SU-DHL-6 (cell line): ENCODE results near the gene WDR35.

Experiments
- H2AFZ ChIP-seq: fragments of 200-600 bp; sonication (generic); 2 replicates; pipeline ENCODE4 v1.6.1; 2014; ENCODE audit warnings: low read depth, mild to moderate bottlenecking, moderate library complexity, mixed read lengths, antibody characterized with exemption, low read length; ENCODE audit not compliant: severe bottlenecking
- H3F3A ChIP-seq: fragments of 200-600 bp; shearing (Covaris generic); 2 replicates; pipeline ENCODE4 v1.6.0; 2016; ENCODE audit warnings: antibody characterized with exemption, mild to moderate bottlenecking; ENCODE audit not compliant: insufficient read depth
- H3K27ac ChIP-seq: fragments of 200-600 bp; sonication (generic); 2 replicates; pipeline ENCODE4 v1.5.1; 2016; ENCODE audit warnings: low read depth, mild to moderate bottlenecking, low read length, moderate library complexity, mixed read lengths
- H3K27me3 ChIP-seq: fragments of 200-600 bp; sonication (generic), shearing (Covaris generic); 2 replicates; pipeline ENCODE4 v1.6.0; 2014; ENCODE audit warnings: mild to moderate bottlenecking, low read length
- H3K36me3 ChIP-seq: fragments of 200-600 bp; sonication (generic); 2 replicates; pipeline ENCODE4 v1.6.1; 2014; ENCODE audit warnings: mild to moderate bottlenecking, low read length, mixed read lengths
- H3K4me2 ChIP-seq: fragments of 300-600, 200-600 bp; shearing (Covaris generic), sonication (generic); 2 replicates; pipeline ENCODE4 v1.6.0; 2014; ENCODE audit warnings: low read length, low read depth, mild to moderate bottlenecking; ENCODE audit not compliant: poor library complexity, severe bottlenecking
- H3K4me3 ChIP-seq: fragments of 200-600 bp; sonication (generic); 2 replicates; pipeline ENCODE4 v1.5.1; 2014; ENCODE audit warnings: antibody characterized with exemption, low read length, mild to moderate bottlenecking, mixed read lengths; ENCODE audit not compliant: insufficient read depth, poor library complexity, severe bottlenecking
- H3K79me2 ChIP-seq: fragments of 200-600 bp; sonication (generic); 2 replicates; pipeline ENCODE4 v1.6.1; 2014; ENCODE audit warnings: mild to moderate bottlenecking, low read length, moderate library complexity; ENCODE audit not compliant: insufficient read depth
- H3K9ac ChIP-seq: fragments of 200-600 bp; sonication (generic); 2 replicates; pipeline ENCODE4 v1.7.0; 2014; ENCODE audit warnings: mild to moderate bottlenecking, low read length
- H3K9me2 ChIP-seq: fragments of 200-600 bp; sonication (generic); replicated peaks from 2 replicates; pipeline ENCODE4 v1.6.1; 2014; ENCODE audit warnings: low read length; ENCODE audit not compliant: insufficient read depth
- H3K9me3 ChIP-seq: fragments of 200-600 bp; sonication (generic); 2 replicates; pipeline ENCODE4 v1.6.1; 2014; ENCODE audit warnings: low read length, mixed read lengths; ENCODE audit not compliant: insufficient read depth
- H4K20me1 ChIP-seq: fragments of 200-600 bp; sonication (generic); 2 replicates; pipeline ENCODE4 v1.6.1; 2014; ENCODE audit warnings: low read depth, mild to moderate bottlenecking, antibody characterized with exemption, low read length, moderate library complexity, mixed read lengths
- CTCF ChIP-seq: fragments of 200-600 bp; sonication (generic); IDR thresholded peaks from one replicate; pipeline ENCODE4 v1.5.1; 2017; ENCODE audit warnings: antibody characterized with exemption, mild to moderate bottlenecking, low read length, moderate library complexity; ENCODE audit not compliant: insufficient read depth, poor library complexity, severe bottlenecking
- EZH2phosphoT487 ChIP-seq: fragments of 200-600 bp; sonication (generic), shearing (Covaris generic); conservative IDR thresholded peaks from 2 replicates; pipeline ENCODE4 v1.6.1; 2018; ENCODE audit warnings: mild to moderate bottlenecking, antibody characterized with exemption, low read length, moderate library complexity, mixed read lengths

Gene WDR35

GRCh38 chr2:19916385-19916950 lies 73.4 kb downstream of the WDR35 start:
- Histone ChIP-seq H2AFZ (no peak overlapping the region), H3F3A (no peaks in the 10 kb centered on the region), H3K27me3 (no peaks in the 10 kb centered on the region), H4K20me1 (no peaks in the 10 kb centered on the region), H3K9me3 (no peaks in the 10 kb centered on the region), H3K9ac (no peak overlapping the region), H3K4me2 (no peak overlapping the region), H3K4me3 (no peak overlapping the region), H3K9me2 (no peaks in the 10 kb centered on the region), H3K36me3 (no peaks in the 10 kb centered on the region), H3K27ac (no peak overlapping the region), H3K79me2 (no peaks in the 10 kb centered on the region)
- TF ChIP-seq EZH2phosphoT487 (no peak), CTCF (no peak)

DNA sequence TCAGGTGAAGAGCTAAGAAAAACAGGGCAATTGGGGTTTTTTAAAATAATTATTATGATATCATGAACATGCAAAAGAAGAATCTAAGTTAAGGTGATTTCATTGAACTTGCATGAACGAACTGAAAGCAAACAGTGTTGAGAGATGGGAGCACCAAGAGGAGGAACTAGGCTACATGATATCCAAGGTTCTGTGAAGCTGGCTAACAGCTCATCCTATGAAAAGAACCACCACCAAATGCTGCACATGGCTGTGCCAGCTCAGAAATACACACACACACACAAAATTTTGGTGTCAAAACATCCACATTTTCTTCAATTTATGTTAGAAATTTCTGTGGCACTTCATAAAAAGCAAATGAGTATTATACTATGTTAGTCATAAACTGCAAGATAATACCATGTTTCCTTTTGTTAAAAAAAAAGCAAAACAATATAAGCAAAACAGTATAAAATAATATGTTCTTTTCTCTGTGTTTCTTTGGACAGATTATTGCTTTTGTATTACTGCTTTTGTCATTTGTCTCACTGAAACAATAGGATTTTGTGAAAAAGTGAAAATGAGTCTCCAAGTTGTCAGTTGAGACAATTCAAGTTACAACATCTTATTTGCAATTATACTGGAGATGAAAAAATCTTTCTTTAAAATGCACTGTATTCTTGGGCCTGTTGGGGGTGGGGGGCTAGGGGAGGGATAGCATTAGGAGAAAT lies 75.5 kb downstream of the WDR35 start:
- Histone ChIP-seq H3F3A (no peaks in the 10 kb centered on the region), H3K79me2 (no peaks in the 10 kb centered on the region), H3K9ac (no peak overlapping the region), H2AFZ (no peak overlapping the region), H3K4me3 (no peak overlapping the region), H4K20me1 (no peaks in the 10 kb centered on the region), H3K36me3 (no peaks in the 10 kb centered on the region), H3K27me3 (no peaks in the 10 kb centered on the region), H3K9me2 (no peaks in the 10 kb centered on the region), H3K9me3 (no peaks in the 10 kb centered on the region), H3K27ac (no peak overlapping the region), H3K4me2 (no peak overlapping the region)
- no peak for TF ChIP-seq CTCF
- TF ChIP-seq EZH2phosphoT487: no peak

- Histone ChIP-seq H4K20me1 (no peaks in the 10 kb centered on the region), H3K4me2 (no peak overlapping the region), H3K36me3 (no peaks in the 10 kb centered on the region), H3K79me2 (no peaks in the 10 kb centered on the region), H3K27ac (no peak overlapping the region), H2AFZ (no peak overlapping the region), H3F3A (no peaks in the 10 kb centered on the region), H3K9me2 (no peaks in the 10 kb centered on the region), H3K27me3 (no peaks in the 10 kb centered on the region), H3K9me3 (no peaks in the 10 kb centered on the region), H3K9ac (no peak overlapping the region), H3K4me3 (no peak overlapping the region)
- TF ChIP-seq EZH2phosphoT487 (no peak), CTCF (no peak)
Measured at GRCh38 chr2:19911808-19912509, 77.9 kb downstream of the WDR35 start.
